CD14-positive monocyte (primary cell): ENCODE results near the gene FGB. TPM values are rescaled to one million over a fixed set of nuclear protein-coding genes. Genes with fewer than 3 reads are reported as not detected.

Experiments
- DNase-seq, 3 donors: peaks; one replicate each; pipeline ENCODE4 v3.0.0-alpha.2; 2011 to 2022
- H2AFZ ChIP-seq: 2 replicates; pipeline ENCODE4 v1.6.0; 2012; ENCODE audit warnings: mild to moderate bottlenecking, low read depth, low read length, inconsistent platforms; ENCODE audit not compliant: insufficient read depth, poor library complexity, severe bottlenecking
- H3K27ac ChIP-seq, 2 donors: 1 replicate in 1 of 2; 2 replicates in 1 of 2; pipeline ENCODE4 v1.5.1; 2012 to 2013; ENCODE audit warnings: low read length in 2 of 2, control low read depth in 1 of 2, inconsistent platforms in 1 of 2, low read depth in 1 of 2, mild to moderate bottlenecking in 1 of 2
- H3K27me3 ChIP-seq, 2 donors: one replicate each; pipeline versions ENCODE4 v1.6.0 to v1.6.1; 2011 to 2013; ENCODE audit warnings: low read length in 2 of 2; ENCODE audit not compliant: control insufficient read depth in 2 of 2, insufficient read depth in 2 of 2
- H3K36me3 ChIP-seq, 2 donors: replicated peaks in 1 of 2; 1 replicate in 1 of 2; 2 replicates in 1 of 2; pipeline versions ENCODE4 v1.5.1 to v1.6.1; 2012 to 2013; ENCODE audit warnings: low read length in 2 of 2, control low read depth in 1 of 2, inconsistent platforms in 1 of 2, mild to moderate bottlenecking in 1 of 2; ENCODE audit not compliant: insufficient read depth in 2 of 2, control insufficient read depth in 1 of 2
- H3K4me1 ChIP-seq, 2 donors: 1 replicate in 1 of 2; 2 replicates in 1 of 2; pipeline versions ENCODE4 v1.5.1 to v1.6.1; 2012 to 2013; ENCODE audit warnings: low read length in 2 of 2, control low read depth in 1 of 2, inconsistent platforms in 1 of 2, mild to moderate bottlenecking in 1 of 2, moderate library complexity in 1 of 2; ENCODE audit not compliant: insufficient read depth in 2 of 2, control insufficient read depth in 1 of 2
- H3K4me2 ChIP-seq: replicated peaks from 2 replicates; pipeline ENCODE3; 2012; ENCODE audit warnings: low read length, moderate library complexity, mild to moderate bottlenecking; ENCODE audit not compliant: poor library complexity, severe bottlenecking; ENCODE audit errors: extremely low read depth
- H3K4me3 ChIP-seq, 3 experiments: fragments of 200-600 bp in 1 of 3; sonication (generic) in 1 of 3; replicated peaks in 1 of 3; 1 replicate in 2 of 3; 2 replicates in 1 of 3; pipeline ENCODE4 v1.5.1; 2011 to 2013; ENCODE audit warnings: low read length in 3 of 3, mild to moderate bottlenecking in 3 of 3, control low read depth in 2 of 3, low read depth in 2 of 3, inconsistent platforms in 1 of 3, moderate library complexity in 1 of 3
- H3K79me2 ChIP-seq: 2 replicates; pipeline ENCODE4 v1.6.0; 2012; ENCODE audit warnings: mild to moderate bottlenecking, control low read depth, inconsistent platforms, low read length, moderate library complexity; ENCODE audit not compliant: insufficient read depth
- H3K9ac ChIP-seq: 2 replicates; pipeline ENCODE4 v1.6.0; 2017; ENCODE audit warnings: low read length, mild to moderate bottlenecking; ENCODE audit not compliant: insufficient read depth, poor library complexity, severe bottlenecking
- H3K9me3 ChIP-seq, 2 donors: replicated peaks in 1 of 2; 1 replicate in 1 of 2; 2 replicates in 1 of 2; pipeline versions ENCODE4 v1.5.1 to v1.6.1; 2012 to 2013; ENCODE audit warnings: low read length in 2 of 2, control low read depth in 1 of 2; ENCODE audit not compliant: control insufficient read depth in 1 of 2, insufficient read depth in 1 of 2
- H4K20me1 ChIP-seq: 2 replicates; pipeline ENCODE4 v1.6.0; 2012; ENCODE audit warnings: mild to moderate bottlenecking, low read length, control low read depth, moderate library complexity; ENCODE audit not compliant: insufficient read depth
- H3K27ac Mint-ChIP-seq, 7 donors: one replicate each; pipeline ENCODE4 v1.8.0; 2020; ENCODE audit warnings: mild to moderate bottlenecking in 7 of 7, mixed read lengths in 7 of 7, moderate library complexity in 6 of 7, inconsistent platforms in 2 of 7
- H3K27me3 Mint-ChIP-seq, 3 donors: one replicate each; pipeline ENCODE4 v1.8.0; 2021 to 2022; ENCODE audit warnings: low read depth in 3 of 3, mild to moderate bottlenecking in 3 of 3, mixed read lengths in 3 of 3, moderate library complexity in 3 of 3, inconsistent platforms in 1 of 3
- H3K36me3 Mint-ChIP-seq, 2 donors: one replicate each; pipeline ENCODE4 v1.8.0; 2020; ENCODE audit warnings: mixed read lengths in 2 of 2, inconsistent platforms in 1 of 2, mild to moderate bottlenecking in 1 of 2
- H3K4me1 Mint-ChIP-seq: one replicate; pipeline ENCODE4 v1.8.0; 2020; ENCODE audit warnings: mild to moderate bottlenecking, mixed read lengths
- H3K4me3 Mint-ChIP-seq, 2 donors: one replicate each; pipeline ENCODE4 v1.8.0; 2020; ENCODE audit warnings: mild to moderate bottlenecking in 2 of 2, mixed read lengths in 2 of 2, moderate library complexity in 1 of 2
- H3K9me3 Mint-ChIP-seq, 7 donors: one replicate each; pipeline ENCODE4 v1.8.0; 2020 to 2022; ENCODE audit warnings: mixed read lengths in 7 of 7, mild to moderate bottlenecking in 6 of 7, moderate library complexity in 6 of 7, inconsistent platforms in 2 of 7
- CTCF ChIP-seq: fragments of 200-600 bp; IDR thresholded peaks from one replicate; pipeline ENCODE4 v1.8.0; 2022; ENCODE audit warnings: antibody characterized with exemption, mild to moderate bottlenecking
- WGBS: methylation state at CpG from one replicate; pipeline ENCODE4 v1.1.5; 2013; ENCODE audit warnings: missing lambda C conversion rate; ENCODE audit not compliant: insufficient coverage; 5-methylcytosine and 5-hydroxymethylcytosine counted together
- intact Hi-C, 2 donors: fragments of 100-400 bp; cut with micrococcal nuclease; formaldehyde crosslinking; loops; one replicate each; pipeline versions ENCODE4 v1.15.0 to v1.15.1; 2023
- polyA plus RNA-seq, 3 donors: library from polyadenylated mRNA; depleted of rRNA in 1 of 3; unstranded in 2 of 3; stranded (reverse) in 1 of 3; fragments of 300-500 nt in 2 of 3; fragments of >200 nt in 1 of 3; fragmentation: Illumina TruSeq in 2 of 3; gene quantifications; 1 replicate in 2 of 3; 2 replicates in 1 of 3; pipeline ENCODE4 v1.2.3, GENCODE V29; 2012 to 2021

Gene FGB
- polyA plus RNA-seq, 3 donors, result not detected

GRCh38 chr4:154521607-154522006, 41.2 kb upstream of the FGB start:
- Histone ChIP-seq H3K4me3 (no peak overlapping the region), H3K27ac (no peak overlapping the region), H2AFZ (no peak overlapping the region), H3K27me3 (no peaks in the 10 kb centered on the region), H3K79me2 (no peaks in the 10 kb centered on the region), H3K4me2 (no peak overlapping the region), H3K9ac (no peak overlapping the region), H3K9me3 (no peaks in the 10 kb centered on the region), H3K4me1 (peaks cover 0 to 5% of the 10 kb centered on the region in 2 donors), H4K20me1 (no peaks in the 10 kb centered on the region), H3K36me3 (no peaks in the 10 kb centered on the region)
- Mint-ChIP-seq H3K4me3 (no peak overlapping the region), H3K4me1 (peaks cover 14% of the 10 kb centered on the region), H3K36me3 (no peaks in the 10 kb centered on the region), H3K27ac (no peak overlapping the region), H3K9me3 (peaks cover 0 to 7% (median 0%) of the 10 kb centered on the region in 7 donors), H3K27me3 (peaks cover 5 to 18% (median 5%) of the 10 kb centered on the region in 3 donors)
- DNase-seq, result no peak
- TF ChIP-seq CTCF, result no peak
- intact Hi-C loops, result no loop called here

GRCh38 chr4:154526151-154526550, 36.7 kb upstream of the FGB start:
- Mint-ChIP-seq H3K9me3 (peaks cover 0 to 7% (median 0%) of the 10 kb centered on the region in 7 donors), H3K4me3 (no peak overlapping the region), H3K4me1 (peaks cover 19% of the 10 kb centered on the region), H3K36me3 (no peaks in the 10 kb centered on the region), H3K27ac (no peak overlapping the region), H3K27me3 (peaks cover 0 to 6% (median 0%) of the 10 kb centered on the region in 3 donors)
- Histone ChIP-seq H3K36me3 (no peaks in the 10 kb centered on the region), H3K27ac (no peak overlapping the region), H3K9me3 (no peaks in the 10 kb centered on the region), H3K4me1 (peaks cover 0 to 5% of the 10 kb centered on the region in 2 donors), H2AFZ (no peak overlapping the region), H3K79me2 (no peaks in the 10 kb centered on the region), H3K27me3 (no peaks in the 10 kb centered on the region), H3K4me3 (no peak overlapping the region), H4K20me1 (no peaks in the 10 kb centered on the region), H3K9ac (no peak overlapping the region), H3K4me2 (no peak overlapping the region)
- no CpG with 5 or more reads among the region's 2 CpGs for WGBS
- TF ChIP-seq CTCF, result no peak
- no peak for DNase-seq
- intact Hi-C loops, result no loop called here
